Omental fat pad (tissue), 4 donors: ENCODE measurements around the gene EXD3. TPM values are rescaled to one million over a fixed set of nuclear protein-coding genes. Genes with fewer than 3 reads are reported as not detected.

Experiments
- ATAC-seq: fragments of 150-250 bp; one replicate; pipeline ENCODE4 v1.9.1; 2016; ENCODE audit warnings: mild to moderate bottlenecking, moderate library complexity; ENCODE audit not compliant: low FRiP score
- DNase-seq: peaks from one replicate; pipeline ENCODE4 v3.0.0-alpha.2; 2019; ENCODE audit warnings: low spot score
- total RNA-seq, 4 donors: library from RNA; depleted of rRNA; stranded (reverse); fragments of >200 nt; gene quantifications; one replicate each; pipeline ENCODE4 v1.1.0, GENCODE V29; 2016
- TF ChIP-seq, protein P1 (sequence below), 3 donors: fragments of 450-650 bp; IDR thresholded peaks; one replicate each; pipeline ENCODE4 v1.5.1; 2016 to 2017; ENCODE audit warnings: antibody characterized with exemption in 3 of 3, mild to moderate bottlenecking in 3 of 3, moderate library complexity in 2 of 3

The EXD3 gene
- total RNA-seq, 4 donors from 2014 or later = 8.3 to 18.3 (median 10.5) TPM

DNA sequence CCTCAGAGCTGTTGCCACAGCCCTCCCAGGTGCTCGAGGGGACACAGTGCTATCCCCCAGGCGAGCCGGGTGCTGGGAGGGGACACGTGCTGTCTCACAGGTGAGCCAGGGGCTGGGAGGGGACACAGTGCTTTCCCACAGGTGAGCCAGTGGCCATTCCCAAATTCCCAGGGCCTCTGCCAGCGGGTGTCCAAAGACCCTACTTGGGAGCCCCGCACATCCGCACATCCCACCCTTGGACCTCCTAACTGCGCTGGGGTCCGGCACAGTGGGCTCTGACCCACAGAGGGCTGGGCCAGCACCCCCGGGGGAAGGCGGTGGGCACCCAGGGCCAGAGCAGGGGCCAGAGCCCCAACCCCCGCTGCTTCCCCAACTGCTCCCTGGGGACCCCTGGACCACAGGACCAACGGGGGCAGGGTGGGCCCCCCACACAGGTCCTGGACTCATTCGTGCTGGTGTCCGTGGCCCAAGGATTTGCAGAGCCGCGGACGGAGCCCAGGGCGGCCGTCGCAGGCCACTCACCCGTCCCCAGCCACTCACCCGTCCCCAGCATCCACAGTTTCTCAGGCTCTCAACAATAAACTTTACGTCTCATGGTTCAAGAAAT, 17.9 kb downstream of the EXD3 start:
- DNase-seq (no peak), ATAC-seq (no peak)
- TF ChIP-seq, protein P1, sequence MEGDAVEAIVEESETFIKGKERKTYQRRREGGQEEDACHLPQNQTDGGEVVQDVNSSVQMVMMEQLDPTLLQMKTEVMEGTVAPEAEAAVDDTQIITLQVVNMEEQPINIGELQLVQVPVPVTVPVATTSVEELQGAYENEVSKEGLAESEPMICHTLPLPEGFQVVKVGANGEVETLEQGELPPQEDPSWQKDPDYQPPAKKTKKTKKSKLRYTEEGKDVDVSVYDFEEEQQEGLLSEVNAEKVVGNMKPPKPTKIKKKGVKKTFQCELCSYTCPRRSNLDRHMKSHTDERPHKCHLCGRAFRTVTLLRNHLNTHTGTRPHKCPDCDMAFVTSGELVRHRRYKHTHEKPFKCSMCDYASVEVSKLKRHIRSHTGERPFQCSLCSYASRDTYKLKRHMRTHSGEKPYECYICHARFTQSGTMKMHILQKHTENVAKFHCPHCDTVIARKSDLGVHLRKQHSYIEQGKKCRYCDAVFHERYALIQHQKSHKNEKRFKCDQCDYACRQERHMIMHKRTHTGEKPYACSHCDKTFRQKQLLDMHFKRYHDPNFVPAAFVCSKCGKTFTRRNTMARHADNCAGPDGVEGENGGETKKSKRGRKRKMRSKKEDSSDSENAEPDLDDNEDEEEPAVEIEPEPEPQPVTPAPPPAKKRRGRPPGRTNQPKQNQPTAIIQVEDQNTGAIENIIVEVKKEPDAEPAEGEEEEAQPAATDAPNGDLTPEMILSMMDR (IDR thresholded peaks at IDR 0.05) = no peak

DNA sequence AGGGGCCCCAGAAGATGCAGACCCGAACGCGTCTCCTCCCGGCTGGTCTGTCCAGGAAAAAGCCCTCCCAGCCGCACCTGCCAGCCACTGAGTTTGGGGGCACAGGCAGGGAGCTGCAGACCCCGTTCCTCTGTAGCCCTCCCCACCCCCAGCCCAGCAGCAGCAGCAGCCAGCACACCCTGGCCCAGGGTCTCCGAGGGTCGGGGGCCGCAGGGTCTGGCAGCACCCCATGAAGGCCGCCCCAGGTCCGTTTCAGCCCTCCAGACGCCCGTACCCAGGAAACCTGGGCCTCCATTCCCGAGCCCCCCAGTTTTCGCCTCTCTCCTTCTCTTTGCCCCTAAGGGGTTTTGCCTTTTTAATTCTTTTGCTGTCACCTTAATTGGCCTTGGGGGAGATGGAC, 19.7 kb downstream of the EXD3 start:
- TF ChIP-seq, protein P1 (IDR thresholded peaks at IDR 0.05) = no peak
- ATAC-seq = no peak
- DNase-seq = no peak

DNA sequence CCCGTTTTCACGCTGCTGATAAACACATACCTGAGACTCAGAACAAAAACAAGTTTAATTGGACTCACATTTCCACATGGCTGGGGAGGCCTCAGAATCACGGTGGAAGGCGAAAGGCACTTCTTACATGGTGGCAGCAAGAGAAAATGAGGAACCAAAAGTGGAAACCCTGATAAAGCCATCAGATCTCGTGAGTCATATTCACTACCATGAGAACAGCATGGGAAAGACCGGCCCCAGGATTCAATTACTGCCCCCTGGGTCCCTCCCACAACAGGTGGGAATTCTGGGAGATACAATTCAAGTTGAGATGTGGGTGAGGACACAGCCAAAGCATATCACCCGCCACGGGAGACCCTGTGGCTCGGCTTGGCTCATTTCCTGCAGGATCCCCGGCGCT, 20.2 kb downstream of the EXD3 start:
- DNase-seq (no peak), ATAC-seq (no peak)
- TF ChIP-seq, protein P1 (IDR thresholded peaks at IDR 0.05) = no peak

DNA sequence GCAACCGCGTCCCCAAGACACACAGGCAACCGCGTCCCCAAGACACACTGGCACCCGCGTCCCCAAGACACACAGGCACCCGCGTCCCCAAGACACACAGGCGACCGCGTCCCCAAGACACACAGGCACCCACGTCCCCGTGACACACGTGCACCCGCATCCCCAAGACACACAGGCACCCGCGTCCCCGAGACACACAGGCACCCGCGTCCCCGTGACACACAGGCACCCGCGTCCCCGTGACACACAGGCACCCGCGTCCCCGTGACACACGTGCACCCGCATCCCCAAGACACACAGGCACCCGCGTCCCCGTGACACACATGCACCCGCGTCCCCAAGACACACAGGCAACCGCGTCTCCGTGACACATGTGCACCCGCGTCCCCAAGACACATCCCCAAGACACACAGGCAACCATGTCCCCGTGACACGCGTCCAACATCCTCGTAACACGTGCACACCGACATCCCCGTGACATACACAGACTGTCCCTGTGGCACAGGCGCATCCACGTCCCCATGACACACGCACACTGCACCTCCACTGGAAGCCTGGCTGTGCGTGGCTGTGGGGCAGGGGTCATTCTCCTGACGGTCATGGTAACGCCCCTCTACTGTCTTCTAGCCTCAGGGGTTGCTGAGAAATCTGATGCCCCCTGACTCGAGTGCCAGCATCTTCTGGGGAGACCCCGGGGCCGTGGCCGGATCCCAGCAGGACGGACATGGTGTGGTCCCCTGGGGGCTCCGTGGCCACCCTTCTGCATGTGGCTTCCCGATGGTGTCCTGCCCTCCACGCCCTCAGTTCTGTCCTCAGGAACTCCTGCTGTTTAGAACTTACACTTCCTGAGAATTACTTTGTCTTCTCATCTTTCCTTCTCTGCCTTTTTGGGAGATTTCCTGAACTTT, 24.1 kb downstream of the EXD3 start:
- no peak for DNase-seq
- TF ChIP-seq, protein P1 (IDR thresholded peaks at IDR 0.05) = no peak
- ATAC-seq = no peak

DNA sequence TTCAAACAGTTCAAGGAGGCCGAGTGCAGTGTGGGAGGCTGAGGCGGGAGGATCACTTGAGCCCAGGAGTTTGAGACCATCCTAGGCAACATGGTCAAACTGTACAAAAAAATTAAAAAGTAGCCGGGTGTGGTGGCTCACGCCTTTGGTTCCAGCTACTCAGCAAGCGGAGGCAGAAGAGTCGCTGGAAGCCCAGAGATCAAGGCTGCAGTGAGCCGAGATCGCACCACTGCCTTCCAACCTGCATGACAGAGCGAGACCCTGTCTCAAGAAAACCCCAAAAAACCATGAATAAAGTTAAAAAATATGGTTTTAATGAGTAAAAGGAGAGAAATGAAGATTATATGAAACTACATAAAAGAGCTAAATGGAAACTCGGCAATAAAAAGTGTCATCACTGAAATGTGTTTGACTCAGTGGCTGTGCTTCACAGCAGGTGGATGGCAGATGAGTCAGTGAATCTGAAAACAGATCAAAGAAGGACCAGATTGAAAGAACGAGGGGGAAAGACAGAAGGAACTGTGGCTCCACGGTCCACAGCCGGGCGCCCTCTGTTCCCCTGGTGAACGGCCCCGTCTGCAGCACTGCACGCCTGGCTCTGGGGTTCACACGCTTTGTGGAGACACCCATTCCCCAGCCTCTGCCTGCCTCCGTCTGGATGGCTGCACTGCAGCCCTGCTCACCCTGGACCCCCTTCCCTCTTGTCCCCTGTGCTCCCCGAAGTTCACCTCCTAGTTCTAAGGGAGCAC, 25.1 kb downstream of the EXD3 start:
- ATAC-seq (no peak), DNase-seq (no peak)
- TF ChIP-seq, protein P1 (IDR thresholded peaks at IDR 0.05) = no peak

DNA sequence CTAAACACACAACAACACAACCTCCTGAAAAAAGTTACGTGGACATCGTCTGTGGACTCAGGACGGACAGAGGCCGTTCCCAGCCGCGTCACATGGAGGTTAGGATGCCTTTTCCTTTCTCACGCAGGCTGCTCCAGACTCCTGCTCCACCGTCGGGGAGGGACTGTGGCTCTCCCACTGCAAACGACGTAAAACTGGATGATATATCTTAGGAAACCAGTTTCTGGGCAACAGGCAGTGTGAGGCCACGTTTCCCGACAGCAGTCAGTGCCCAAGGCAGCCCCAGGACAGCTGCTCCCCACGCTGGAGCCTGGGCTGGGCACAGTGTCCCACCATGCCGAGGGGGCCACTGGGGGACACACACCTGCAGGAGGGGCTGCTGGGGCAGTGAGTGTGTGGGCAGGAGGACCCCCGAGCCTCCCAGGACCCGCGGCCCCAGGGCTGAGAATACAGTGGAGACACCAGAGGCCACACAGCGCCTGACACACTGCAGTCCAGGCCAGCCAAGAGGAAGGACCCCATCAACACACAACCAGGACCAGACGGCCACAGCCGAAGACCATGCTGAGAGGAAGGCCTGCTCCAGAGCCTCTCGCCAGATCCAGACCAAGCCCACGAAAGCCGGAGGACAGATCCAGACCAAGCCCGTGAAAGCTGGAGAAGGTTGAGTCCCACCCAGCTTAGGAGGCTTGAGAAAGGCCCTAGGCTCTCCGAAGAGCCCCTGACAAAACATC, 26.2 kb downstream of the EXD3 start:
- DNase-seq = no peak
- ATAC-seq = no peak
- TF ChIP-seq, protein P1 (IDR thresholded peaks at IDR 0.05) = no peak
